GM19193 (cell line): ENCODE results near the gene ART1.

Experiments used
- POLR2A ChIP-seq: IDR thresholded peaks from 4 replicates; pipeline ENCODE4 v1.6.1; 2011; ENCODE audit not compliant: insufficient read depth, insufficient read length; ENCODE audit errors: extremely low read depth

ART1 gene, protein sequence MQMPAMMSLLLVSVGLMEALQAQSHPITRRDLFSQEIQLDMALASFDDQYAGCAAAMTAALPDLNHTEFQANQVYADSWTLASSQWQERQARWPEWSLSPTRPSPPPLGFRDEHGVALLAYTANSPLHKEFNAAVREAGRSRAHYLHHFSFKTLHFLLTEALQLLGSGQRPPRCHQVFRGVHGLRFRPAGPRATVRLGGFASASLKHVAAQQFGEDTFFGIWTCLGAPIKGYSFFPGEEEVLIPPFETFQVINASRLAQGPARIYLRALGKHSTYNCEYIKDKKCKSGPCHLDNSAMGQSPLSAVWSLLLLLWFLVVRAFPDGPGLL

DNA sequence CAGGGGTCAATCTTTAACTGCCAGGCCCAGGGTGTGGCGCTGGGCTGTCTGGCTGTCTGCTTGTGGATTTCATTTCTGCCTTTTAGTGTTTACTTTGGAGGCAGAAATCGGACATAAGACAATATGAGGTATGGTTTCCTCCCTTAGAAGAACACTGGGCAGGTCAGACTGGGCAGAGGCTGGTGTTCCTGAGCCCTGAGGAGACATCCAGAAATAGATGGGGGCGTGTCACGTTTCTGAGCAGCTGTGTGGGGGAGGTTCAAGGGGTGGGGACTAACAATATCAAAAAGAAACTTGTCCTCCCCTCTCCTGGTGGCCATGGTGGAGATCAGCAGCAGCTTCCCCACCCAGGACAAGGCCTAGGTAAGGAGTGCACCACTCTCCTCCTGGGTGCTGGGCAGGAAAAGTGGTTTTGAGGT lies at the start of gene ART1:
Gene ART1 (plus strand): TSS at position 312 of the 419 bp plus-strand sequence. CDS start 14,086 bp downstream, outside the sequence.
- TF ChIP-seq POLR2A = no peak

DNA sequence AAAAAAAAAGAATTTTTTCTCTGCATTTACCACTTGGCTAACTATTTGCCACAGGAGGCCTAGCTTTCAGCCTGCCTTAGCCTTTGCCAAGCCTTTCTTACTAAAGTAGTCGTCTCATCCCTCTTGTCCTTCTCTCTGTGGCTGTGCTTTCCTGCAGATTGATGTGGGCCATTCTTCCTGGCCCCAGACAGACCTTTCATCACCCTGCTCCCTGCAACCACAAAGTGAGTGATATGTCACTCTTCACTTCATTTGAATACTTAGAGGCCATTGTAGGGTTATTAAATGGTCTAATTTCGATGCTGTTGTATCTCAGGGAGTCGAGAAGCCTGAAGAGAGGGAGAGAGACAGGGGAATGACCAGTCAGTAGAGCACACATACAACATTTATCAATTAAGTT lies 40.8 kb upstream of the ART1 start:
- no peak for TF ChIP-seq POLR2A

DNA sequence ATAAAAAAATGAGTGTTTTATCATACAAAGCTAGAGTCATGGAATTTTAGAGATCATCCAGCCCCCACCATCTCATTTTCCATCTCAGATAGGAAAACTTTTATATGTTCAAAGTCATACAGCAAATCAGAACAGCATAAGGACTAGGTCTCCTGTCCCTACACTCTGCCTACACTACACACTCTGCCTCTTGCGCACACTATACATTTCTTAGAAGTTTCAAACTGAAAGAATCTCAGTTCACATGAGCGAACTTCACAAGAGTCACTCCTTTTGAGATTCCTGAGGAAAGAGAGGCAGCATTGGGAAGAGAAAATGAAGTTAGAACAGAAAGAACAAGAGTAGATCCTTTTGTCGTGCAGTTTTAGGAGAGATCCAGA lies 39.7 kb upstream of the ART1 start:
- no peak for TF ChIP-seq POLR2A

DNA sequence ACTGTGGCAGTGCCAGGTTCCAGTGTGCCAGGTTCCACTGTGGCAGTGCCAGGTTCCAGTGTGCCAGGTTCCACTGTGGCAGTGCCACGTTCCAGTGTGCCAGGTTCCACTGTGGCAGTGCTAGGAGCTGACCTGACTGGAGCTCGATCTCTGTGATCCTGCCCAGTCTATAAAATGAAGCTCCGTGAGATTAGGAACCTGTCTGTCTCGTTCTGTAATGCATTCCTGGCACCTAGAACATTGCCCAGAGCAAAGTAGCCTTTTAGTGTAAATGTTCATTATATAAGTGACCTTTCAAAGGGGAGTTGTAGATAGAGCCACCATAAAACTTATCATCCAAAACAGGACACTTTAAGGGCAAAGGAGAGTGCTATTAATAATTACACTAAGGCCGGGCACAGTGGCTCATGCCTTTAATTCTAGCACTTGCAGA lies 39.1 kb upstream of the ART1 start:
- TF ChIP-seq POLR2A = no peak

DNA sequence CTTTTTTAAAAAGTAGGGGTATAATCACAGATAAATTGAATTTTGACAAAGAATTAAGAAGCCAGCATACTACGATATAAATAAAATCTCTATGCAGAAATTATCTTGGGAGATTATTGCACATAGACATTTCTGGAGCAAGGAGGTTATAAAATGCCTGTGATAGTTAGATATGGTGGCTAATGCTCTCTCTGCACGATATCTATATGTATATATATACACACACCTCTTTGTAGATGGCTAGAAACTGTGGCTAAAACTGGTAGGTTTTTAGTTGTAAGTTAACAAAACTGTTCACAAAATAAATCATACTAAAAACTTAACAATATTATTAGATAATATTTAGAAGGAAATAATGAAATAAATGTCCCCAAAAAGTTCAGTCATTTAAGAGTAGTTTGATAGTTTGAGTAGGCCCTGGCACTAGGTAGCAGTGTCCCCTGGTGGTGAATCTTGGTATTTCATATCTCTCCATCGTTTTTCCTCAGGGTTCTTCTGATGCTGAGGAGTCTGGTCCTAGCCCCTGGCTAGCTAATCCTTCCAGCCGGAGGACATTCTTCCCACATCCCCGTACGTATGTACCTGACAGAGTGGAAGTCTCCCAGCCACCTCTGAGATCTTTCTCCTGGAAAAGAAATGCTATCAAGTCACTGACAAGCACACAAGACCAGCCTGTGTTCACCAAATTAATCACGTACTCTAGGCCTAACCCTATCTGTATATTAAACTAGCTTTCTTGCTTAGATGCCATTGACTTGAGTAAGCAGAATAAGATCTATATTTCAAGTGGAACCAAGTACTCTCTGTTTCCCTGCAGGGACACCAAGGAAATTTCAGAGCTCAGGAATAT lies 35.3 kb upstream of the ART1 start:
- TF ChIP-seq POLR2A = no peak

DNA sequence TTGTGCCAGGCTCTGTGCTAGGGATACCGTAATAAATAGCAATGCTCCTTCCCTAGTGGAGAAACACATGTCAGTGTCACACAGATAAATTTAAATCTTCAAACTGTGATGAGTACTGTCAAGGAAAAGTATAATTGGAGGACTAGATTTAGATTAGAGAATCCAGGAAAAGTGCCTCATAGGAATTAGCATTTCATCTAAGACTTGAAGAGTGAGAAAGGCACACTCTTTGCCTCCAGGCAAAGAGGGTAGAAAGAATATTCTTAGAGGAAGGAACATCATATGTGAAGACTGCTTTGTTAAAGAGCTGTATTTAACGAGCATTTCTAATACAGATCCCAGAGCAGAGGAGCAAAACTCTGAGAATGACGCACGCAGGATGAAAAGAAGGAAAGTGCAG lies 34.1 kb upstream of the ART1 start:
- TF ChIP-seq POLR2A = no peak

DNA sequence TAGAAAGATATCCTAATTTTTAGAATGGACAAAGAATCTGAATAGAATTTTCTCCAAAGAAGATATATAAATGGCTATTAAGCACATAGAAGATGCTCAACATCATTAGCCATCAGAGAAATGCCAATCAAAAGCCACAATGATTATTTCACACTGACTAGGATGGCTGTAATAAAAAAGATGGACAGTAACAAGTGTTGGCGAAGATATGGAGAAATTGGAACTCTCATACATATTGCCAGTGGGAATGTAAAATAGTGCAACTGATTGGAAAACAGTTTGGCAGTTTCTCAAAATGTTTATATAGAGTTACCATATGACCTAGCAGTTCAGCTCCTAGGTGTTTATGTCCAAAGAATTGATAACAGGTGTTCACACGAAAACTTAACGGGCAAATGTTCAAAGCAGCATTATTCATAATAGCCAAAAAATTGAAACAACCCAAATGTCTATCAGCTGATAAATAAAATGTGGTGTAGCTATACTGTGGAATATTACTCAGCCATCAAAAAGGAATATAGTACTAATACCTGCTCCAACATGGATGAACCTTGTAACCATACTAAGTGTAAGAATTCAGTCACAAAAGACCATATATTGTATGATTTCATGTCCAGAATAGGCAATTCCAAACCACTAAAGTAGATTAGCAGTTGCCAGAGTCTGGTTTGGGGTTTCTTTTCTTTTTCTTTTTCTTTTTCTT lies 32.8 kb upstream of the ART1 start:
- TF ChIP-seq POLR2A = no peak

DNA sequence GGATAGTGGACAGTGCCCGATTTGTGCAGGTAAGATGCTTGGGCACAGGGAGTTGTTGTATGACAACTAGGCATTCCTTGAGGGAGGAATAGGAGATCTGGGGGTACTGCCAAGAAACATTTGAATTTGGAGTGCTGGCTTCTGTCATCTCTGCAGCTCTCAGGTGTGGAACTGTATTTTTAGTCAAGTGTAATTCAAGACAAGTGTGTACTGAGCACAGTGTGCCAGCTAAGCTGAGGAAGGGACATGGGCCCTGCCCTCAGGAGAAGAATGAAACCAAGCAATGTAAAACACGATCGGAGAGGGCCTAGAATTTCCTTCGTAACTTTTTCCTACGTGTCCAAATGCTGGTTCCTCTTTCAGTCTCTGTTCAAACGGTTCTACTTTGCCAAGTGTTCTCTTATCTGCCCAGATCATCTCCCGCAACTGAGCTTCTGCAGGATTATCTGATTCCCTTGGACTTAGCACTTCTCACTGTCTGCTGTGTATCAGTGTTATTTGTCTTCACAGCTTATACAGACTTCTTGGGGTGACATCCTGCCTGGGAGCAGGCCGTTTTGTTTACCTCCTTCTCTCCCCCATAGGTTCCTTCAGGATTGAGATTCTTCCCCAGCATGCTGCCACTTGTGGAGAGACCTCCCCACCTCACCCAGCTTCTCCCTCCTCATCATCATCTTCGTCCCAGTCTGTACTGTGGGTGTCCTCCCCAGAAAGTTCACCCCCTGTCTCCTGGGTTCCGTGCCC lies 30.8 kb upstream of the ART1 start:
- no peak for TF ChIP-seq POLR2A

DNA sequence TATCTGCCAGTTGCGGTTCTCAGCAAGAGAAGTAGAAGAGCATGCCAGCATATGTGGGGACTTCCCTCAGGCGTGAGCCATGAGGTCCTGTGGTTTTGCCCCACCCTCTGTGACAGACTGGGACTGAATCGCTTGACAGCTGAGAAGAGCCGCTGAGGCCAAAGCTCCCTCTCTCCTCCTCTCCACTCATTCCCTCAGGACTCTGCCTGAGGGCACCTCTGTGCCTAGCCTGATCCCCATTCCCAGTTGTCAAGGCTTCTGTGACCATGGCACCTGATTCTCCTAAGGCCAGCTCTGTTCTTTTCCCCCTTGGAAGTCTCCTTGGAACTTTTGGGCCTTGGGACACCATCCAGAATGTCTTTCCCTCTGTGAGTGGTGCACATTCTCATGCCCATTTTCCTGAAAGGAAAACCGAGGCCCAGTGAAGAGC lies 30.2 kb upstream of the ART1 start:
- TF ChIP-seq POLR2A = no peak

DNA sequence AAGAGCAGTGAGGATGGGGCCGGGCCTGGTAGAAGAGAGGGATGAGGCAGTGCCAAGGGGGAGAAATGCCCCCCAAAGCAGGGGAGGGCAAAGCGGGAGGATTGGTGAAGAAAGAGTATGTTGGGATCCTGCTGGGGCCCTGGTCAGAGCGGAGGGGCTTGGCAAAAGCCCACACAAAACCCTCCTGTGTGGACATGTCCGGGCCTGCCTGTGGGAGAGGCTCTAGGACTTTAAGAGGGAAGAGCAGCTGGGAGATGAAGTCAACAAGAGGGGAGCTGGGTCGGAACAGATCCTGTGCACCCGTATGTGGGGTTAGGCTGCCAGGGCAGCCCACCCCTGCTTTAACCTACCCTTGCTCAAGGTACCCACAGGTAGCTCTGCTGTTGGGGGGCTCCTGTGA lies 28.9 kb upstream of the ART1 start:
- TF ChIP-seq POLR2A = no peak

DNA sequence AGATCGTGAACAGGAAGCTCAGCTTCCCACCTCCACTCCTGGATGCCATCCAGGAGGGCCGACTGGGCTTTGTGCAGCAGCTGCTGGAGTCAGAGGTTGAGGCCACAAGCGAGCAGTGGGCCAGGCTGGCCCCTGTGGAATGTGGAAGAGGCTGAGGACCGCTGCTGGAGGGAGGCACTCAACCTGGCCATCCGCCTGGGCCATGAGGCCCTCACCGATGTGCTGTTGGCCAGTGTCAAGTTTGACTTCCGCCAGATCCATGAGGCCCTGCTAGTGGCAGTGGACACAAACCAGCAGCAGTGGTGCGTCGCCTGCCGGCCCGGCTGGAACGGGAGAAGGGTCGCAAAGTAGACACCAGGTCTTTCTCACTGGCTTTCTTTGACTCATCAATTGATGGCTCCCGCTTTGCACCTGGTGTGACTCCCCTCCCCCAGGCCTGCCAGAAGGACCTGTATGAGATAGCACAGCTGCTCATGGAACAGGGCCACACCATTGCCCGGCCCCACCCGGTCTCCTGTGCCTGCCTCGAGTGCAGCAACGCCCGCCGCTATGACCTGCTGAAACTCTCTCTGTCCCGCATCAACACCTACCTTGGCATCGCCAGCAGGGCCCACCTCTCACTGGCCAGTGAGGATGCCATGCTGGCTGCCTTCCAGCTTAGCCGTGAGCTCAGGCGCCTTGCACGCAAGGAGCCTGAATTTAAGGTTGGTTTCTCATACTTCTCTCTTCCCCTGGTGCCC lies 28.0 kb upstream of the ART1 start:
- no peak for TF ChIP-seq POLR2A

DNA sequence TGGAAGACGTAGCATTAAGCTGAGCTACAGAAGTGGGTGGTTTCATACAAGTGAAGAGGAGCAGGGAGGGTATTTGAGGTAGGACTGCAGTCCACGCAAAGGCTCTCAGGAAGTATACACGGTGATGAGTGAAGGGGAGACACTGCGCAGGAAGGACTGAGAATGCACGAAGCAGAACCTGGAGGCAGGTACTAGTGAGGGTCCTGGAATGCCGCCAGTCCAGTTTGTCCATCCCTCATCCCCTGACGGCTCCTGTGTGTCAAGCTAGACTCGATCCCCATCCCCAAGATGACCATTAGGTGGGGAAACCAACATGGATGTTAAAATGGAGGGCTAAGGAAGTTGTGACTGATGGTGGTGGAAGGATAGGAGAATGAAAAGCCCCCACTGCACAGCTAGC lies 26.9 kb upstream of the ART1 start:
- no peak for TF ChIP-seq POLR2A

DNA sequence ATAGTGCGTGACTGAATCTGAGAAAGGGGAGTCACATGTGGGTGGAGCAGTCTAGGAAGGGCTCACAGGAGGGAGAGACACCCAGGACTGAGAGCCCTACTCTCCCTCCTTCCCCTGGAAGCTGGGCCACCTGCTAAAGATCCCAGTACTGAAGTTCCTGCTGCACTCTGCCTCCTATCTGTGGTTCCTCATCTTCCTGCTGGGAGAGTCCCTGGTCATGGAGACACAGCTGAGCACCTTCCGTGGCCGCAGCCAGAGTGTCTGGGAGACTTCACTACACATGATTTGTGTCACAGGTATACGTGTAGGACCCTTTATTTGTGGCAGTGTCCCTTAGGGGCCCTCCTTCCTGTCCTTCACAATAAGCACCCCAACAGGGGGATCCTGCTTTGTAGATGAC lies 22.4 kb upstream of the ART1 start:
- TF ChIP-seq POLR2A = no peak

DNA sequence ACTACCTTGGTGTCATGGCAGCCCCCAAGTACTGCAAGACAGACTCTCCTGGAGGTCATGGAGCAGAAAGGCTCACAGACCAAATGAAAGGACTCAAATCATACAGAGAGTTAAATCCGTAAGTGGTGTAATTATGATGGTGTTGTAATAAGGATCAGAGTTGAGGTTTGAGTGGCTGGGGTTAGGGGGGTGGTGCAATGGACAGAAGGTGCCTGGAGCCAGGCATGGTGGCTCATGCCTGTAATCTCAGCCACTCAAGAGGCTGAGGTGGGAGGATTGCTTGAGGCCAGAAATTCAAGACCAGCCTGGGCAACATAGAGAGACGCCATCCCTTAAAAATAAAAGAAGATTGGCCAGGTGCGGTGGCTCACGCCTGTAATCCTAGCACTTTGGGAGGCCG lies 21.8 kb upstream of the ART1 start:
- TF ChIP-seq POLR2A = no peak
